HG03571 (cell line): ENCODE measurements around the gene KAZN.

Experiments used
- ATAC-seq: cut with Tn5 transposase; IDR thresholded peaks from one replicate; pipeline ENCODE4 v1.9.1; 2021; ENCODE audit not compliant: unreplicated experiment

Gene KAZN

DNA sequence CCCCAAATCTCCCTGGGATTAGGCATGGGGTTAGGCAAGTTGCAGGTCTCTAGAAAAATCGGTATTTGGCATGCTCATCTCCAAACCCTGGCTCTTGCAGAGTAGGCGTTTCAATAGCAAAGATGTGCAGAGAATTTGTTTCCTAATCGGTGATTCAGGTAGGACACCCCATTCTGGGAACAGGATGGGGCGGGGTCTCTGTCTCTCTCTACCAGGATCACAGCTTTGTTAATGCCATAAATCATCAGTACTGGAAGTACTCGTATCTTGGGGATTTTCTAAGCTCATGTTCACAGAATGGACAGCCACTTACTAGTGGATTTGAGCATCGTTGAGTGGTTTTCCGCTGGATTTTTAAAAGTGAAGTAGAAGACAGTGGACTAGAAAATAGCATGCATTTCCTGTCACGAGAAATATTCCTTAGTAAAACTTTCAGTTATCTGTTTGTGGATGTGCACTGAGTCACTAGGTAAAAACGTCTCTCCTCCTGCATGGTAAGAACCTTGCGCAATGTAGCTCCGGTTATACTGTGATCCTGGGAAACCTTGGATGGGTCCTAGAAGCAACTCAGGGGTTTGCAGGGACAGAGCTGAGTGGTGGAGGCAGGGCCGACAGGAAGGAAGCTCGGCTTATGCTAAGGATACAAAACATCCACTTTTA is 560.2 kb downstream of the KAZN start:
- ATAC-seq = no peak

DNA sequence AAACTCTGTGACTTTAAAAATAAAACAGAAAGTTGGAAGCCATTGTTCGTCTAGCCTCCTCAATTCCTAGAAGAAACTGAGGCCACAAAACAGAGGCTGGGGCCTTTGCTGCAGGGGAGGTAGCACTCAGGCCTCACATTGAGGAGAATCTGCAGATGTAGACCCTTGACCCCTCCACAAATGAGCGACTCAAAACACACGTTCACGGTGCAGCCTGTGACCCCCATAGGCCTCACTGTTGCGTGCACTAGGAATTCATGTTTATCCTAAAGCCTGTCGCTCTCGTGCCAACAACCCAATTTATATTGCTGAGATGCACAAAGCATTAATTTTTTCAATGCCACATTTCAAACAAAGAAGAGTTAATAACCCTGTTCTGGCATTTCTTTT is 560.7 kb downstream of the KAZN start:
- ATAC-seq = no peak

GRCh38 chr1:15160626-15161025 is 562.1 kb downstream of the KAZN start:
- no peak for ATAC-seq

DNA sequence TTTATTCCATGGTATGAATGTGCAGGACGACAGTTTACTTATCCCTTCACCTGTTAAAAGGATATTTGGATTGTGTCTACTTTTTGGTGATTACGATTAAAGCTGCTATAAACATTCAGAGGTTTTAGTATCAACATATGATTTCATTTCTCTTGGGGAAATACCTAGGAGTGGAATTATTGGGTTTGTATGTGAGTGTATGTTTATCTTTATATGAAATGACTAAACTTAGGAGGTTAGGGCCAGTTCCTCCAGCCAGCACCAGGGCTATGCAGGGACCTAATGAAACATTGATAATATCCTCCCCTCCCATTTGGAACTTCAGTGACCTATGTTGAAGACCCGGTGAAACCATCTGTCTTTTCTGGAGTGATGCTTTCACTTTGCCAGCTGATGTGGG is 568.9 kb downstream of the KAZN start:
- ATAC-seq = no peak
